Esophagus mucosa (tissue), 1 donor: ENCODE results near the gene SLC25A47. TPM values are rescaled to one million over a fixed set of nuclear protein-coding genes. Genes with fewer than 3 reads are reported as not detected.
"Not testable (repeated sequence)": the region's sequence is repeated elsewhere in the genome, so short reads cannot be mapped to it uniquely, and the experiment has no call there.

Experiments used
- ATAC-seq: fragments of 200-7000 bp; cut with Tn5 transposase; one replicate; pipeline ENCODE4 v1.9.1; 2020
- total RNA-seq: library from RNA; stranded (reverse); gene quantifications from one replicate; pipeline ENCODE4 v1.2.4, GENCODE V29; 2023
- donor health status: DM: yes; HTN: yes; CAD: no.

SLC25A47 gene
- not detected for total RNA-seq

- ATAC-seq, result no peak
Measured at GRCh38 chr14:100323121-100323941, at the start of gene SLC25A47. SLC25A47 (plus strand) TSS chr14:100323339; CDS start chr14:100323415, 76 bp downstream.

- ATAC-seq, result no peak
Measured at GRCh38 chr14:100274250-100274649, 48.9 kb upstream of the SLC25A47 start.

- ATAC-seq, result no peak
Measured at GRCh38 chr14:100275214-100275613, 47.9 kb upstream of the SLC25A47 start.

- ATAC-seq, result no peak
Measured at GRCh38 chr14:100278702-100279101, 44.4 kb upstream of the SLC25A47 start.

- ATAC-seq, result no peak
Measured at GRCh38 chr14:100279133-100279532, 44.0 kb upstream of the SLC25A47 start.

- ATAC-seq, result no peak
Measured at GRCh38 chr14:100279563-100279962, 43.6 kb upstream of the SLC25A47 start.

- peak; percentile 19 for ATAC-seq
Measured at GRCh38 chr14:100281286-100282082, 41.7 kb upstream of the SLC25A47 start.

- no peak for ATAC-seq
Measured at GRCh38 chr14:100282083-100282350, 41.1 kb upstream of the SLC25A47 start.

- ATAC-seq, result peak; percentile 55
Measured at GRCh38 chr14:100282766-100283419, 40.2 kb upstream of the SLC25A47 start.

GRCh38 chr14:100283436-100283835 is 39.7 kb upstream of the SLC25A47 start:
- ATAC-seq, result not testable (repeated sequence)

GRCh38 chr14:100283984-100284881 is 38.9 kb upstream of the SLC25A47 start:
- no peak for ATAC-seq

- ATAC-seq, result peak; percentile 76
Measured at GRCh38 chr14:100285021-100285912, 37.9 kb upstream of the SLC25A47 start.

GRCh38 chr14:100285913-100286400 is 37.2 kb upstream of the SLC25A47 start:
- no peak for ATAC-seq

- ATAC-seq, result no peak
Measured at GRCh38 chr14:100286484-100287191, 36.5 kb upstream of the SLC25A47 start.

- ATAC-seq, result no peak
Measured at GRCh38 chr14:100287202-100287997, 35.7 kb upstream of the SLC25A47 start.

- ATAC-seq, result not testable (repeated sequence)
Measured at GRCh38 chr14:100287998-100288295, 35.2 kb upstream of the SLC25A47 start.

GRCh38 chr14:100288382-100289185 is 34.6 kb upstream of the SLC25A47 start:
- ATAC-seq, result no peak

GRCh38 chr14:100289916-100290606 is 33.1 kb upstream of the SLC25A47 start:
- no peak for ATAC-seq
